WI38 (cell line): ENCODE measurements around the gene LCE1D.

Experiments used
- H3K4me3 ChIP-seq: 2 replicates; pipeline ENCODE4 v1.5.1; 2011; ENCODE audit warnings: low read depth, mild to moderate bottlenecking, control low read depth, low read length
- CTCF ChIP-seq: IDR thresholded peaks from 2 replicates; pipeline ENCODE4 v1.5.1; 2012; ENCODE audit warnings: low read depth, mild to moderate bottlenecking, control low read depth, low read length

The LCE1D gene

GRCh38 chr1:152759453-152760173, 36.9 kb upstream of the LCE1D start:
- TF ChIP-seq CTCF = no peak
- no peak overlapping the region for H3K4me3 ChIP-seq

GRCh38 chr1:152760551-152761190, 35.9 kb upstream of the LCE1D start:
- H3K4me3 ChIP-seq = no peak overlapping the region
- TF ChIP-seq CTCF = no peak

DNA sequence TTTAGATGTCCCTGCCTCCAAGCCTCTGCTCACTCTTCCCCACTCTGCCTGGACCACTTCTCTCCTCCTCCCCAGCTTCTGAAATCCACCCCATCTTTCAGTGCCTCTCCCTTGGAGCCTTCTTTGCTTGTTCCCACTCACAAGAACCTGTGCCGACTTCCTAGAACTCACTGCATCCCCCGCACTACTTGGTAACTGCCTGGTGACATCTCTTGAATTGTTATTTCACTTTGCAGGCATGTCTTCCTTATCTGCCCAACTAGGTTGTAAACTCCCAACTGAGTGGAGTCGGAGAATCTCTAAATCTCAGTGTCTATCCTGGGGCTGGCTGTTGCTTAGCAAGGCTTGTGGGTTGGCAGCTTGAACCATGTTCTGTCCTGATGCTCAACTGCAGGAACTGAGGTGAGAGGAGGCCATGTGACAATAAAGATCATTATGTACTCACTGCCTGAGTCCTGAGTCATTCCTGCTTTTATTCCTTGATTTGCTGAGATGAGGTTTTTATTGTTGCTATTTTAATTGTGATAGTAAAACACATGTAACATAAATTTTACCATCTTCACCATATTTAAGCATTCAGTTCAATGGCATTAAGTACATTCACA, 34.8 kb upstream of the LCE1D start:
- no peak overlapping the region for H3K4me3 ChIP-seq

GRCh38 chr1:152768847-152769533, 27.5 kb upstream of the LCE1D start:
- no peak for TF ChIP-seq CTCF
- no peak overlapping the region for H3K4me3 ChIP-seq

More for the DNA sequence above, 34.8 kb upstream of the LCE1D start:
- no peak for TF ChIP-seq CTCF

DNA sequence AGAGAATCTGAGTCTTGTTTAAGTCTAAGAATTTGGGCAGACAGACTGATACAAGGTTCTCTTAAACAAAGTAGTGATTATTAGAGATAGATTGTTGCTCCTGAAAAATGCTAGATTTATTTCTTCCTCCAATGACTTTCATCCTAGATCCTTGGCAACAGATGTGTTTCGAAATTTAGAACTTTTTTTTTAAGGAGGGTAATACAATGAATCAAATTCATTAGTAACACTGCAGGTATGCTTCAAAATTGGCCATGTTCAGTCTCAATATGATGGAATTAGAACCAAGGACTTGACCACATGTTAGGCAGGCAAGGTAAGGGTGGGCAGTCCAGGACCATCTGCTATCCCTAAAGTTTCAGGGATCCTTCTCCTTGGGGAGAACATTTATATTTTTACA, 26.1 kb upstream of the LCE1D start:
- H3K4me3 ChIP-seq = no peak overlapping the region
- TF ChIP-seq CTCF = no peak

DNA sequence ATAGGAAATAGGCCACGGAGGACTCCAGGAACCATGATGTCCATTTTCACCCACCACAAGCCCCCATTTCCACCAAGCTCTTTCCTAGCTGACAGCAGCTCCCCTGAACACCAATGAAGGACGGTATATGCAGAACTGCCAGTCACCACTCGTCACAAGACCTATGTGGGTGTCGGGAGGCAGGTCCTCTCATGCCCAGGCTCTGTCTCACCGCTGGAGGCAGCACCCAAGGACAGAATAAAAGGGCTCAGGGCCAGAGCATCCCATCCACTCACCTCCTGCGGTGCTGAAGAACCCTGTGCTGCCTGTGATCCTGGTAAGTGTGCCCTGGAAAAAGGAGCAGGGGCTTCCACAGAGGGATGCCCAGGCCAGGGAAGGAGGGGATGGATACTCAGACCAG, 21.6 kb upstream of the LCE1D start, which contains the start of gene LCE1F:
Gene LCE1F (plus strand): TSS at position 266 of the 400 bp plus-strand sequence. CDS start 1,232 bp downstream, outside the sequence.
- TF ChIP-seq CTCF = no peak
- H3K4me3 ChIP-seq = no peak within 1 kb of the TSS
